NB4 (cell line): ENCODE data around the gene PCDH15.

Source experiments
- DNase-seq: peaks from one replicate; pipeline ENCODE4 v3.0.0; 2010; ENCODE audit warnings: low read depth
- H3K4me3 ChIP-seq: one replicate; pipeline ENCODE4 v1.5.1; 2011; ENCODE audit warnings: mild to moderate bottlenecking, low read depth, low read length, moderate library complexity
- CTCF ChIP-seq: IDR thresholded peaks from one replicate; pipeline ENCODE4 v1.5.1; 2012; ENCODE audit warnings: low read depth, low read length
- MAX ChIP-seq: IDR thresholded peaks from 2 replicates; pipeline ENCODE4 v1.6.1; 2011; ENCODE audit warnings: low read depth, low read length
- MYC ChIP-seq: IDR thresholded peaks from 2 replicates; pipeline ENCODE4 v1.6.1; 2011; ENCODE audit warnings: low read depth, low read length
- POLR2A ChIP-seq: IDR thresholded peaks from 2 replicates; pipeline ENCODE4 v1.6.1; 2011; ENCODE audit warnings: mild to moderate bottlenecking; ENCODE audit not compliant: insufficient read length; ENCODE audit errors: extremely low read depth

PCDH15 gene

GRCh38 chr10:54096892-54097291, 704.1 kb downstream of the PCDH15 start:
- DNase-seq, result no peak
- no peak overlapping the region for H3K4me3 ChIP-seq
- TF ChIP-seq MAX, result no peak
- no peak for TF ChIP-seq MYC
- TF ChIP-seq CTCF, result no peak
- no peak for TF ChIP-seq POLR2A

GRCh38 chr10:54094321-54094720, 706.7 kb downstream of the PCDH15 start:
- DNase-seq, result no peak

GRCh38 chr10:54091237-54091636, 709.8 kb downstream of the PCDH15 start:
- no peak for DNase-seq
- TF ChIP-seq MYC, result no peak
- no peak for TF ChIP-seq POLR2A
- no peak for TF ChIP-seq CTCF
- TF ChIP-seq MAX, result no peak
- no peak overlapping the region for H3K4me3 ChIP-seq

More at GRCh38 chr10:54094321-54094720, 706.7 kb downstream of the PCDH15 start:
- no peak for TF ChIP-seq MYC
- TF ChIP-seq MAX, result no peak
- TF ChIP-seq POLR2A, result no peak
- TF ChIP-seq CTCF, result no peak
- H3K4me3 ChIP-seq, result no peak overlapping the region

- no peak for DNase-seq
- H3K4me3 ChIP-seq, result no peak overlapping the region
- TF ChIP-seq MYC, result no peak
- TF ChIP-seq POLR2A, result no peak
- TF ChIP-seq CTCF, result no peak
- no peak for TF ChIP-seq MAX
These were observed 719.1 kb downstream of the PCDH15 start for GRCh38 chr10:54081950-54082349.

GRCh38 chr10:54067361-54067760, 733.7 kb downstream of the PCDH15 start:
- TF ChIP-seq POLR2A, result no peak
- no peak for TF ChIP-seq MYC
- TF ChIP-seq CTCF, result no peak
- TF ChIP-seq MAX, result no peak
- H3K4me3 ChIP-seq, result no peak overlapping the region
- no peak for DNase-seq

- no peak for DNase-seq
- H3K4me3 ChIP-seq, result no peak overlapping the region
- TF ChIP-seq MAX (no peak), POLR2A (no peak), MYC (no peak), CTCF (no peak)
These were observed 734.4 kb downstream of the PCDH15 start for GRCh38 chr10:54066646-54067045.
